Measurements from ENCODE around the gene METTL8. TPM values are rescaled to one million over a fixed set of nuclear protein-coding genes. Genes with fewer than 3 reads are reported as not detected.

The METTL8 gene
- total RNA-seq: 11.0 TPM

- DNase-seq (ENCODE audit: low spot score): no peak
These were observed at the start of gene METTL8 for GRCh38 chr2:171433763-171434012. Gene METTL8 (minus strand): TSS chr2:171433990. CDS start chr2:171392185, 41,805 bp downstream.

- DNase-seq (ENCODE audit: low spot score): no peak
These were observed 49.1 kb upstream of the METTL8 start for GRCh38 chr2:171482877-171483276.

- DNase-seq (ENCODE audit: low spot score): no peak
These were observed 48.5 kb upstream of the METTL8 start for GRCh38 chr2:171482308-171482707.

DNA sequence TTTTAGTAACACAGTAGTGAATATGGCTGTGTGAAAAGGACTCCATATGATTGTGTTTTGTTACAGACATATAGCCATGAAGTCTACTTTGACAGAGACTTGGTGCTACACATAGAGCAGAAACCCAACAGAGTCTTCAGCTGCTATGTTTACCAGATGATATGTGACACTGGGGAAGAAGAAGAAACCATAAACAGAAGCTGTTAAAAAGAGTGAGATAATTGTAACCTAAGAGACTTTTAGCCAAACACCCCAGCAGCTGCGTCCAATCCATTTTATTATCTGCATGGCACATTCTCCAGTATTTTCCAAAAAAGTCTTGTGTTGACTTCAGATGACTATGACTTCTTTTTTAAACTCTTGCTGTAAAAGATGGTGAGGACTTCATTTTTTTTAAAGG, 47.1 kb upstream of the METTL8 start:
- DNase-seq (ENCODE audit: low spot score): no peak

DNA sequence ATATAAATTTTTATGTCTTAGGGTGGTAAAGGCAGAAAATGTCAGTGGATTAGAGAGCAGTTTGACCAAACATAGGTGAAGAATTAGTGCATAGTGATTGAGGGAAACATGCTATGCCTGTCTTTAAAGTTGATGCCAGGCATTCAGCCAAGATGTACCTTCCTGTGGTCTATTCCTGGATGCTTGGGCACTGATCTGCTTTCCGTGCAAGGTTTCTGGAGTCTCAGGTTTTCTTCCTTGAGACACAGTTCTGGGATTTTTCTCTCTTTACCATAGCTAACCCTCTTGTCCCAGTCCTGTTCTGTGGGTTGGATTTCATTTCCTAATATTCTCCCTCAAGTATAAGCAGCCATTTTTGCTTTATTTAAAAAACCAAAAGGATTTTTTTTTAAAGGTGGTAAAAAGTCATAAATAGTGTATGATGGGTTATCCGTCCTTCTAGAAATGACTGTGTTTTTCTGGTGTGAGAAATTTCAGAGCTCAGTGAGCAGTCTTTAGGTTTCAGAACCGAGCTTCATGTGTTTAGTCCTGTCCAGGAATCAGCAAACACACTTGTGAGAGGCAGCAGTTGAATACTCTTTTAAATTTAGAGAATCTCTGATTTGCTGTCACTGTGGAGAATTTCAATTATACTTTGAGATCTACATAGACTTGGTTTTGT, 45.5 kb upstream of the METTL8 start:
- no peak for DNase-seq (ENCODE audit: low spot score)

DNA sequence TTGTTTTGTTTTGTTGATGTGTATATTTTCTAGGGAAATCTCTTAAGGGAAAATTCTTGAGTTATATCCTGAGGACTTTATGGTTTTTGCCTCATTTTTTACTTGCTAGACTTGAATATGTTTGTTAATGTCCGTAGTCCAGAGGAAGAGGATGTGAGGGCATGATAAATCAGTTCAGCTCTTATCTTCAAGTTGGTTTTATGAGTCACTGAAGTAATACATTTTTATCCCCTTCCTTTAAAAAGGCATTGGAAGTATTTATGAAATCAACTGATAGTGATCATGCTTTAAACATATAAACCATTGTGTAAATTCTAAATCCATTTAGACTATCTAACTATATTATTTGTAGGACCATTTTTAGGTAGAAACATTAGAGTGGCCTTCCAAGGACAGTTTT, 44.6 kb upstream of the METTL8 start:
- DNase-seq (ENCODE audit: low spot score): no peak

- no peak for DNase-seq (ENCODE audit: low spot score)
These were observed 42.2 kb upstream of the METTL8 start for GRCh38 chr2:171475979-171476378.

- DNase-seq (ENCODE audit: low spot score): no peak
These were observed 36.3 kb upstream of the METTL8 start for GRCh38 chr2:171470129-171470528.

- no peak for DNase-seq (ENCODE audit: low spot score)
These were observed 35.4 kb upstream of the METTL8 start for GRCh38 chr2:171469176-171469575.

DNA sequence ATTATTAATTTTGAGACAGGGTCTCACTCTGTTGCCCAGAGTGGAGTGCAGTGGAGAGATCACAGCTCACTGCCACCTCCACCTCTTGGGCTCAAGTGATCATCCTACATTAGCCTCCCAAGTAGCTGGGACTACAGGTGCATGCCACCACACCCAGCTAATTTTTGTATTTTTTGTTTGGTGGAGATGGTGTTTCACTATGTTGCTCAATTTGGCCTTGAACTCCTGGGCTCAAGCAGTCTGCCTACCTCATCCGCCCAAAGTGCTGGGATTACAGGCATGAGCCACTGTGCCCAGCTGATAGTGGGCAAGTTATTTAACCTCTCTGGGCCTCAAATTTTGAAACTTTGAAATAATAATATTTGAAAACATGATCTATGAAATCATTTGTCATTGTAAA, 26.7 kb upstream of the METTL8 start:
- no peak for DNase-seq (ENCODE audit: low spot score)

DNA sequence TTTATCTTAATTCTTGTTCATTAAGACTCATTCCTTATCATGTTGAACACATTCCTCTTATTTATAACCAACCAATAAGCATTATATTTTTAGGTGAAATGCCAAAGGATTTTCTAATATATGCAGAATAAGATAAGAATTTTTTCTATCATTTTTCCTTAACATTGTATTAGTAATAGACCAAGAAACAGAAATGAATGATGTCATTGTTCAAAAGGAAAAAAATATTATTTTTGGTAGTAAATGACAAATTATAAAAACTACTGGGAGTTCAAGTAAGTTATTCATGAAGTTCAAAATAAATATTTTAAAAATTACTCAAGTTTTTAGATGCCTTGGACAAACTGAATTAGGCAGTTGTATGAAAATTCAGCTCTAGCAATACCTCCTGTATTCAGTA, 25.7 kb upstream of the METTL8 start:
- DNase-seq (ENCODE audit: low spot score): no peak

DNA sequence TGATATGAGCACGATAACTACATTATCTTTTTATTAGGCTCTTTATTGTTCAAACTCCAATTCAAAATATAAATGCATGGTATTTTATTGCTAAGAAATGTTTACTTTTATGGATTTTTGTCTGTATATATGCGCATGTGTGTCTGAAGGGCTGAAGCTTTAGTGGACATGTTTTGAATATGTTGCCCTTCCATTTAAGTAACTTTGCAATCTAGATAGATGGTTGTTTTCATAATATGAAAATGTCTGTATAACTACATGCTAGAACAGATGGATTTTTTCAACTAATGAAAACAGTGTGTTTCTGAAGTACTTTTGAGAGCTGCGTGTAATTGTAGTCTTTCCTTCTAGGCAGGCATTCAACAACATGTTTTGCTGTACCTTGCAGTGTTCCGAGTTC, 19.0 kb upstream of the METTL8 start:
- DNase-seq (ENCODE audit: low spot score): no peak

GRCh38 chr2:171451074-171451473, 17.3 kb upstream of the METTL8 start:
- no peak for DNase-seq (ENCODE audit: low spot score)

DNA sequence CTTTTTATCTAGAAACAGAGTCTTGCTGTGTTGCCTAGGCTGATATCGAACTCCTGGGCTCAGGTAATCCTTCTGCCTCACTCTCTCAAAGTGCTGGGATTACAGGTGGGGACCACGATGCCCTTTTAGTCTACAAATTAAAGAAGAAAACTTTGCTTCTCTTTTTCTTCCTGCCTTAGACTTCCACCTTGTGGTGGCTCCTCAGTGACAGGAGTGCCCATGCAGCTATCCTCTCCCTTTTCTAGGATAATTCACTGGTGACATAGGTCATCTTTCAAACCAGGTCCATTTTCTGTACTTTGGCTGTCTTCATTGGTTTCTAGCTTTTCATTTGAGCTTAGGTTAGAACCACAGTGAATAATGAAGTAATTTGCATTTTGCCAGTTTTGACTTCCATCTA, 13.9 kb upstream of the METTL8 start:
- DNase-seq (ENCODE audit: low spot score): no peak

DNA sequence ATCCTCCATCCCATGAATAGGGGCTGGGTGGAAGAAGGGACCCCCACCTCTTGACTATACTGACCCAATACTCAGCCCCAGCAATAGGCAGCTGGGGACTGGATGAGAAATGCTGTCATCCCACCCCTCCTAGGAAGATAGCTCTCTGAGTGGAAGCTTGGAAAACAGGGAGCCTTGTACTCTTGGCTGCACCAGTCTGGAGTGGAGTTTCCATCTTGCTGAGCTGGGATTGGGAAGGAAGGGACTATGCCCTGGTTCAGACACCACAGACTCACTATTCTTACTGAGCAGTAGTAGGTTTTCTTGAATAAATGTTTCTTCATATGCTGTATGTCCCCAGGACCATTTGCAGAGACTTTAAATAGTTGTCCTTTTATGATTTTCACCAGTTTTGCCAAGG, 7.7 kb upstream of the METTL8 start:
- DNase-seq (ENCODE audit: low spot score): no peak

GRCh38 chr2:171436307-171436706, 2.5 kb upstream of the METTL8 start:
- DNase-seq (ENCODE audit: low spot score): no peak

DNA sequence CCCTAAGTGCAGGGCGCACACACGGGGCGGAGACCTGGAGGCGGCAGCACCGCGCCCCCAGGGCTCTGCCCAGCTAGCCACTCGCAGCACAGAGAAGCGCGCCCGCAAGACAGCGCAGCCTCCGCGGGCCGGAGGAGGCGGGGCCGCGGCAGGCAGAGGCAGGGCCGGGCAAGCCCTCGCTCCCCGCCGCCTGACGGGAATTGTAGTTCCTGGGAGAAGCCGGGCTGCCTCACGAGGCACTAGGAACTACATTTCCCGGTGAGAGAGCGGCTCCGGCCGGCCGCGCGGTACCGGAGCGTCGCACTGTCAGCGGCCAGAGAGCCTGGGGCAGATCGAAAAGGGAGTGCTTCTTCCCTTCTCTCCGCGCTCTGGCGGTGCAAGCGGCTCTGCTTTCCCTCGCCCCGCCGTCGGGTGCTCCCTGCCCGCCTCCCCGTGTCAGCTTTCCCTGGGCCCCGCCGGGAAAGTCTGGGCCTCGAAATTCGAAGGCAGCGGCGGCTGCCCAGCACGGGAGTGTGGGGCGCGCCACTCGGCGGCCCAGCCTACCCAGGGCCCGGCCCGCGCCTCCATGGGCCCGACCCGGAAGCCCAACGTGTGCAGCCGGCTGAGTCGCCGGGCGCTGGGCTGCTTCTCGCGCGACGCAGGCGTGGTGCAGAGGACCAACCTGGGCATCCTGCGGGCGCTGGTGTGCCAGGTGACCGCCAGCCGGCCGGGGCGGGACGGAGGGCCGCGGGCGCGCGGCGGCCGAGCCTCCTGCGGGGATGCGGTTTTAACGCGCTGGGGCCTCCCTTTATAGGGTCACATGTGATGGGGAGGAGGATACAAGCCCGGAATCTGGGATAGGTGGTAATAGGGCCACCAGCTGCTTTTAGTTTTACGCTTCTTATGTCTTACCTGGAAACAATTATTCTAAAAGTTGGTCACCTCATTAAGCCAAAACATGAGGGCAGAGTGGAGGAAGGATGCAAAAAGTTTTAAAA, 511 bp upstream of the METTL8 start, which contains the start of gene DCAF17:
Gene DCAF17 (plus strand): TSS at position 214 of the 977 bp plus-strand sequence. CDS start 352 bp downstream, at position 566.
- DNase-seq (ENCODE audit: low spot score): peak; percentile 96

- DNase-seq (ENCODE audit: low spot score): no peak
These were observed 624 bp downstream of the METTL8 start for GRCh38 chr2:171432969-171433762.

- DNase-seq (ENCODE audit: low spot score): no peak
These were observed 1.4 kb downstream of the METTL8 start for GRCh38 chr2:171432206-171432968.

DNA sequence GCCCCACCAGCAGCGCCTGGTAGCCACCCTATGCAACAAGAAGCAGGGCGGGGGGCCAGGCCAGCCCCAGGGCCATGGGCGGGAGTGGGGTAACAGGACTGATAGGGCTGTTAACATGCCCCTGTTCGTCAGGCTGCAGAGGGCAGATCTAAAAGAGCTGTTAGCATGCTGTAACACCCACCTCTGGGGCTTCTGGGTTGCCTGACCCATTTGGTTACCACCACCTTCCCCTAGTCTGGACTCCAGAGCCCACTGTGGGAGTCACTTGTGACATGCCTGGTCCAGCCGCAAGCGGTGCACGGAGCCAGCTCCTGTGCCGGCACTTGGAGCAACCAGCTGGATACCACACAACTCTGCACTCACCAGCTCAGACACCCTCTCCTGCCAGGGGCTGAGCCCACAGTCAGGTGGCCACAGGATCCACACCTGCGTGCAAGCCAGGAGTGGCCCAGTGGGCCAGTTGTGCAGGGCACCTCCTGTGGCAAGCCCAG, 2.1 kb downstream of the METTL8 start:
- DNase-seq (ENCODE audit: low spot score): no peak

Measured in mucosa of gallbladder (tissue), 1 donor.